Measurements from ENCODE around the gene PGBD1. TPM values are rescaled to one million over a fixed set of nuclear protein-coding genes. Genes with fewer than 3 reads are reported as not detected.
A peak's percentile ranks its signal among the peaks of the same experiment; 100 is the strongest.

PGBD1 gene
- total and polyA plus RNA-seq, 2 of the 13 experiments (the other 11 are each of a cell fraction or from before 2014, with no cell fraction given) = 3.6 to 6.9 TPM

DNA sequence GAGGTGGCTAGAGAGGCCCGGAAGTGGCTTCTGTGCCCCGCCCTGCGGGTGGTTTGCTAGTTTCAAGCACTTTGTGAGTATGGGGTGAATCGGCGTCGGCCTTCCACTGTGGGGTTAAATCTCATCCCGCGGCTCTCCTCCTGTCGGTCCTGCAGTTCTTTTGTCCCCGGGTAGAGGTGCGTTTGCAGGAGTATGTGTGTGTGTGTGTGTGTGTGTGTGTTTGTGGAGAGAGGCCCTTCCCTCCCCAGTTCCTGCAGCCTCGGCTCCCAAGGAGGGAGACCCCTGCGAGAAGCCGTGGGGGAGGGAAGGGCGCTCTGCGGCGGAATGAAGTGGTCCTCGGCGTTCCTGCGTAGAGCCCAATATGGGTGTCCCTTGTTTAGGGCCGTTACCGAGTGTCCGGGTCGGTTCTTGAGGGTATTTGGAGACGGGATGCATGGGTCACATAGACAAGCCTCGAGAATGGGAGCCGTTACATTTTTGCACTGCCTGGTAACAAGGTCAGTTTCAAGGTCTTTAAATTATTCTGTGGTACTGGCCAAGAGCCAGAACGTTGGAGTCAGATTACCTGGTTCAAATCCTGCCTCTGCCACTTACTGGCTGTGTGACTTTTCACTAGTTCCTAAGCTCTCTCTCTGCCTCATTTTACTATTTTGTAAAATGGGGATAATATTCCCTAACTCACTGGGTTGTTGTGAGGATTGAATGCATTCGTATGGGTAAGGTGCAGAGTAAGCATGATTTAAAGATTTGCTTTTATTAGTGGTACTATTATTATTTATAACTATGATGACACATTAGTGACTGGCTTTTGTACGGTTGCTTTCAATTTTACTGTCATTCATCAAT is 68.7 kb downstream of the PGBD1 start, which contains the start of gene ZKSCAN3 (continued):
- TF ChIP-seq, protein P1, sequence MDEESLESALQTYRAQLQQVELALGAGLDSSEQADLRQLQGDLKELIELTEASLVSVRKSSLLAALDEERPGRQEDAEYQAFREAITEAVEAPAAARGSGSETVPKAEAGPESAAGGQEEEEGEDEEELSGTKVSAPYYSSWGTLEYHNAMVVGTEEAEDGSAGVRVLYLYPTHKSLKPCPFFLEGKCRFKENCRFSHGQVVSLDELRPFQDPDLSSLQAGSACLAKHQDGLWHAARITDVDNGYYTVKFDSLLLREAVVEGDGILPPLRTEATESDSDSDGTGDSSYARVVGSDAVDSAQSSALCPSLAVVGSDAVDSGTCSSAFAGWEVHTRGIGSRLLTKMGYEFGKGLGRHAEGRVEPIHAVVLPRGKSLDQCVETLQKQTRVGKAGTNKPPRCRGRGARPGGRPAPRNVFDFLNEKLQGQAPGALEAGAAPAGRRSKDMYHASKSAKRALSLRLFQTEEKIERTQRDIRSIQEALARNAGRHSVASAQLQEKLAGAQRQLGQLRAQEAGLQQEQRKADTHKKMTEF (CRISPR knock-in tag; IDR thresholded peaks at IDR 0.05) = peak; percentile 89
- no peak for TF ChIP-seq NBN (conservative IDR thresholded peaks at IDR 0.05)
- TF ChIP-seq ZNF775 (CRISPR knock-in tag; IDR thresholded peaks at IDR 0.05; ENCODE audit: borderline replicate concordance) = no peak
- no peak for TF ChIP-seq ZNF256 (CRISPR knock-in tag; conservative IDR thresholded peaks at IDR 0.05)
- TF ChIP-seq KLF11 (CRISPR knock-in tag; IDR thresholded peaks at IDR 0.05) = peak; percentile 65; the same call in 1 of the 2 replicates
- 0 out of 2 replicates have a peak, but pooled peaks have one; percentile 69 for TF ChIP-seq ZNF616 (CRISPR knock-in tag; IDR thresholded peaks at IDR 0.05; ENCODE audit: low read depth)
- no peak for TF ChIP-seq PREB (CRISPR knock-in tag; IDR thresholded peaks at IDR 0.05)
- TF ChIP-seq ZNF614 (CRISPR knock-in tag; IDR thresholded peaks at IDR 0.05; ENCODE audit: borderline replicate concordance) = peak; percentile 63; the same call in 1 of the 2 replicates
- TF ChIP-seq, protein P2, sequence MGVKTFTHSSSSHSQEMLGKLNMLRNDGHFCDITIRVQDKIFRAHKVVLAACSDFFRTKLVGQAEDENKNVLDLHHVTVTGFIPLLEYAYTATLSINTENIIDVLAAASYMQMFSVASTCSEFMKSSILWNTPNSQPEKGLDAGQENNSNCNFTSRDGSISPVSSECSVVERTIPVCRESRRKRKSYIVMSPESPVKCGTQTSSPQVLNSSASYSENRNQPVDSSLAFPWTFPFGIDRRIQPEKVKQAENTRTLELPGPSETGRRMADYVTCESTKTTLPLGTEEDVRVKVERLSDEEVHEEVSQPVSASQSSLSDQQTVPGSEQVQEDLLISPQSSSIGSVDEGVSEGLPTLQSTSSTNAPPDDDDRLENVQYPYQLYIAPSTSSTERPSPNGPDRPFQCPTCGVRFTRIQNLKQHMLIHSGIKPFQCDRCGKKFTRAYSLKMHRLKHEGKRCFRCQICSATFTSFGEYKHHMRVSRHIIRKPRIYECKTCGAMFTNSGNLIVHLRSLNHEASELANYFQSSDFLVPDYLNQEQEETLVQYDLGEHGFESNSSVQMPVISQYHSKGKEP (CRISPR knock-in tag; IDR thresholded peaks at IDR 0.05) = no peak
- TF ChIP-seq RNF2 (conservative IDR thresholded peaks at IDR 0.05; ENCODE audit: low read depth) = no peak
- TF ChIP-seq KMT2A (CRISPR knock-in tag; IDR thresholded peaks at IDR 0.05) = peak; percentile 93
- TF ChIP-seq, protein P3, sequence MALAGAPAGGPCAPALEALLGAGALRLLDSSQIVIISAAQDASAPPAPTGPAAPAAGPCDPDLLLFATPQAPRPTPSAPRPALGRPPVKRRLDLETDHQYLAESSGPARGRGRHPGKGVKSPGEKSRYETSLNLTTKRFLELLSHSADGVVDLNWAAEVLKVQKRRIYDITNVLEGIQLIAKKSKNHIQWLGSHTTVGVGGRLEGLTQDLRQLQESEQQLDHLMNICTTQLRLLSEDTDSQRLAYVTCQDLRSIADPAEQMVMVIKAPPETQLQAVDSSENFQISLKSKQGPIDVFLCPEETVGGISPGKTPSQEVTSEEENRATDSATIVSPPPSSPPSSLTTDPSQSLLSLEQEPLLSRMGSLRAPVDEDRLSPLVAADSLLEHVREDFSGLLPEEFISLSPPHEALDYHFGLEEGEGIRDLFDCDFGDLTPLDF (CRISPR knock-in tag; IDR thresholded peaks at IDR 0.05) = no peak
- TF ChIP-seq TCF7 (IDR thresholded peaks at IDR 0.05; ENCODE audit: low read depth) = no peak
- TF ChIP-seq FOXO4 (CRISPR knock-in tag; conservative IDR thresholded peaks at IDR 0.05) = 0 out of 2 replicates have a peak, but pooled peaks have one; percentile 70
- no peak; the same call in 1 of the 2 replicates for TF ChIP-seq ZFP1 (CRISPR knock-in tag; IDR thresholded peaks at IDR 0.05)
- TF ChIP-seq RELA (CRISPR knock-in tag; IDR thresholded peaks at IDR 0.05) = no peak
- TF ChIP-seq DNMT3B (CRISPR knock-in tag; conservative IDR thresholded peaks at IDR 0.05) = peak; percentile 75; the same call in 1 of the 2 replicates

Data from HepG2 (cell line).